ENCODE measurements around the gene RNF187.
"Not testable (repeated sequence)": the region's sequence is repeated elsewhere in the genome, so short reads cannot be mapped to it uniquely, and the experiment has no call there.

RNF187 gene

DNA sequence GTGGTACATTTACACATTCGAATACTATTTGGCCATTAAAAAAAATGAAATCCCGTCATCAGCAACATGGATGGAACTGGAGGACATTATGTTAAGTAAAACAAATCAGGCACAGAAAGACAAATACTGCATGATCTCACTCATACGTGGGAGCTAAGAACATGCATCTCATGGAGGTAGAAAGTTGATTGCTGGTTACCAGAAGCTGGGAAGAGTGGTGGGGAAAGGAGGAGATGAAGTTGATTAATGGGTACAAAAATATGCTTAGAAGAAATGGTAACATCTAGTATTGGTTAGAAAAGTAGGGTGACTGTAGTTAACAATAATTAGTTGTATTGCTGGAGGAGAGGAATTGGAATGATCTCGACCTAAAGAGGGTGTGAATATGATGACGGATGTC is 24.6 kb upstream of the RNF187 start:
- no peak for DNase-seq

GRCh38 chr1:228463009-228463558 is 24.1 kb upstream of the RNF187 start:
- no peak for DNase-seq

DNA sequence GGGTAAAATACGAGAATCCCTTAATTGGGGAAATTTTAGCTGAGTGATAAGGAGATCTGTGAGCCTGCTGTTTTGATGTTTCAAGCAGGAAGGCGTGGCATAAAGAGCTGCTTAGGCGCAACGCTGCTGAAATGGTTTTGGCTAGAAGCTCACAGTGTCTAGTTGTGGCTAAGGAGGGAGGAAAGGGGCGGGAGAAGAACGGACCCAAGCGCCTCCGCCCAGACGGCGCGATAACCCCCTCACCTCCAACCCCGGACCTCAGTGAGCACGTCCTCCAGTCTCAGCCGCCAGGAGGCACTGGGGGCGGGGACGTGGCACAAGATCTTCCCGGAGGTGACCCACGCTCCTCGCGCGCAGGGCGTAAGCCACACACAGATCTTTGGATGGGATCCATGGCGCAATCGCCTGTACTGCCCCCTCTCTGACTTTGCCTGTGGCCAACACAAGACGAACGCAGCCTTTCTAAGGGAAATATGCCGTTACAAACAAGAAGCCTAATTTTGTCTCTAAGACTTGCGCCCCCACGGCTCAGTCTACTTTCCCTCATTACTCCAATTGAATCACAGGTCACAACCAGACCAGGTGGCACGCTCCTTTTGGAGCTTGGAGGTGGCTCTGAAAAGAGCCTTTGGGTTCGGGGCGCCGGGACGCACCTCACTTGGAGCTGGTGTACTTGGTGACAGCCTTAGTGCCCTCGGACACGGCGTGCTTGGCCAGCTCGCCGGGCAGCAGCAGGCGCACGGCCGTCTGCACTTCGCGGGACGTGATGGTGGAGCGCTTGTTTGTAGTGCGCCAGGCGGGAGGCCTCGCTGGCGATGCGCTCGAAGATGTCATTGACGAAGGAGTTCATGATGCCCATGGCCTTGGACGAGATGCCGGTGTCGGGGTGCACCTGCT is 23.4 kb upstream of the RNF187 start:
- DNase-seq, result no peak

DNA sequence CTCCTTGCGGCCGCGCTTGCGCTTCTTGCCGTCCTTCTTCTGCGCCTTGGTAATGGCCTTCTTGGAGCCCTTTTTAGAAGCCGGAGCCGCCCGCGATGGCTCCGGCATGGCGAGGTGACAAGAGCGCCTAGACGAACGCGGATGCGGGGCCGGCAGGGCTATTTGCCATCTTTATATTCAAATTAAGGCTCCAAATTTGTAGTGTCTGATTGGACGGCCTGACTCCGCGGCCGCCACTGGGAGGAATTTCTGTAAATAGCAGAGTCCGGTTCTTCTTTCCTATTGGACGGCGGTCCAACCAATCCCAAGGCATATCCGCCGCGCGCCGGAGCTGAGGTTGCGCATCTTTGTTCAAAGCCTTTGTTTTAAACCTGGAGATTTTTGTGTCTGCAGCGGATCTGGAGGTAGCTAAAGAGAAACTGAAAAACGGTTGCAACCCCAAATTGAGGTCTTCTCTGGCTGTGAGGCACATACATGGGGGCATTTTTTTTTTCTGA is 22.6 kb upstream of the RNF187 start:
- DNase-seq, result no peak

- no peak for DNase-seq
Measured at GRCh38 chr1:228465141-228465540, 22.0 kb upstream of the RNF187 start.

GRCh38 chr1:228465571-228466146 is 21.5 kb upstream of the RNF187 start:
- no peak for DNase-seq

- not testable (repeated sequence) for DNase-seq
Measured at GRCh38 chr1:228468188-228468587, 19.0 kb upstream of the RNF187 start.

GRCh38 chr1:228469413-228470162 is 17.6 kb upstream of the RNF187 start:
- no peak for DNase-seq

DNA sequence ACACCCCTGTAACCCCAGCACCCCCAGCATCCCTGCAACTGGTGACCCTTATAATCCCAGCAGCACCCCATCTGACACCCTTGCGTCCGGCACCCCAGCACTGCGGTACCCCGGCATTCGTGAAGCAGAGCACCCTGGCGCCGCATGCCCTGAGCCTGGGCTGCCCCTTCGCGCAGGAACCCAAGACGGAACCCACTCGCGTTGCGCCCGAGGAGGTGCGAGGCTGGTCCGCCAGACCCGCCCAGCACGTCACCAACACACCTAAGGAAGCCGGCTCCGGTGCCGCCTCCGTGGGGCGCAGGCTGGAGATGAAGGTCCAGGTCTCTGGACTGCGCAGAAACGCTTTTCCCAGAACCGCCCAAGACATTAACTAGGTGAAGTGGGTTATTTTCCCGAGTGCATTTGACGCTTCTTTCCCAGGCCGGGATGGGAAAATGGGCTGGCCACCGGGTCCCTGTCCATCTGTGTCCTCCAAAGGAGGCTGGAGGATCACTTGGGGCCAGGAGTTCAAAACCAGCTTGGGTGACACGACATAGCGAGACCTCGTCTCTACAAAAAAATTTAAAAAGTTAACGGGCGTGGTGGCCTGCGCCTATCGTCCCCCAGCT is 15.9 kb upstream of the RNF187 start:
- no peak for DNase-seq

GRCh38 chr1:228471762-228472398 is 15.3 kb upstream of the RNF187 start:
- peak; percentile 15 for DNase-seq

- DNase-seq, result no peak
Measured at GRCh38 chr1:228472655-228473054, 14.5 kb upstream of the RNF187 start.

GRCh38 chr1:228474507-228474906 is 12.7 kb upstream of the RNF187 start:
- no peak for DNase-seq

GRCh38 chr1:228475812-228476211 is 11.4 kb upstream of the RNF187 start:
- no peak for DNase-seq

- DNase-seq, result no peak
Measured at GRCh38 chr1:228477263-228477662, 9.9 kb upstream of the RNF187 start.

DNA sequence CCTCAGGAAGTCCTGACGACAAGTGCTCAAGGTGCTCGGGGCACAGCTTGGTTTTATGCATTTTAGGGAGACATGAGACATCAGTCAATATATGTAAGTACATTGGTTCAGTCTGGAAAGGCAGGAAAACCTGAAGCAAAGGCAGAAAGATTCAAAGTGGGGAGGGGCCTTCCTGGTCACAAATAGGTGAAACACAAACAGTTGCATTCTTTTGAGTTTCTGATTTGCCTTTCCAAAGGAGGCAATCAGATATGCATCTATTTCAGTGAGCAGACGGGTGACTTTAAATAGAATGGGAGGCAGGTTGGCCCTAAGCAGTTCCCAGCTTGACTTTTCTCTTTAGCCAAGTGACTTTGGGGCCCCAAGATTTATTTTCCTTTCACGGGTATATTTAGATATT is 8.9 kb upstream of the RNF187 start:
- DNase-seq, result no peak

DNA sequence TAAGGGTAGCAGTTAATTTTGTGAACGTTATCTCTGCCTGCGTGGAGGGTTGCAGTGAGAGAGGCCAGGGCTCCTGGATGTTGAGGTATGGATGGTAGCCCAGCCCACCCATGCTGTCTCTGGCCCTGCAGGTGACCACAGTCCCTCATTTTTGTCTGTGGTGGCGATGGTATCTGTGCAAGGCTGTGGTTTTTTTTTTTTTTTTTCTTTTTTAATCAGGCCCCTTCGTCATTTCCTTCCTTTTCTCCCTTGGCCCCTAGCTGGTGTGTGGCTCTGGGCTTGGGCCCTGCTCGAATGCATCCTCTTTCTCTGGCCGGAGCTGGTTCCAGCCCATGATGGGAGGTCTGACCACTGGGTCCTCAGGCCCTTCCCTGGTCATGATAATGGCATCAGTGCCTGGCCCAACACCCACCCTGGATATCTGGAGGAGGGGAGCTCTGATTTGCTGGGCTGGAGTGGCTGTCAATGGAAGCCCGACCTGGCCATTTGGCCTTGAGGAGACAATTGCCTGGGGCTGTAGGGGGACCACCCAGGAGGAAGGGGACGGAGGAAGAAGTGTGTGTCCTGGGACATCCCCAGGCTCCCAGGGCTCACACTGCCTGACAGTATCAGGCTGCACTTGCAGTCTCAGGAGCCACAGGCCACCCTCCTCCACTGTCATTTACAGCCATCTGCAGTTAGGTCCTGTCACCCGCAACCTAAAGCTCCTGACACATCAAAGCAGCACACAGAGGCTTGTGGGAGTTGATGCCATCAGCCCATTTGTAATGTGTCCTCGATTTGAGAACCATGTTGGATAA is 8.1 kb upstream of the RNF187 start:
- DNase-seq, result no peak

- no peak for DNase-seq
Measured at GRCh38 chr1:228483789-228484188, 3.4 kb upstream of the RNF187 start.

DNA sequence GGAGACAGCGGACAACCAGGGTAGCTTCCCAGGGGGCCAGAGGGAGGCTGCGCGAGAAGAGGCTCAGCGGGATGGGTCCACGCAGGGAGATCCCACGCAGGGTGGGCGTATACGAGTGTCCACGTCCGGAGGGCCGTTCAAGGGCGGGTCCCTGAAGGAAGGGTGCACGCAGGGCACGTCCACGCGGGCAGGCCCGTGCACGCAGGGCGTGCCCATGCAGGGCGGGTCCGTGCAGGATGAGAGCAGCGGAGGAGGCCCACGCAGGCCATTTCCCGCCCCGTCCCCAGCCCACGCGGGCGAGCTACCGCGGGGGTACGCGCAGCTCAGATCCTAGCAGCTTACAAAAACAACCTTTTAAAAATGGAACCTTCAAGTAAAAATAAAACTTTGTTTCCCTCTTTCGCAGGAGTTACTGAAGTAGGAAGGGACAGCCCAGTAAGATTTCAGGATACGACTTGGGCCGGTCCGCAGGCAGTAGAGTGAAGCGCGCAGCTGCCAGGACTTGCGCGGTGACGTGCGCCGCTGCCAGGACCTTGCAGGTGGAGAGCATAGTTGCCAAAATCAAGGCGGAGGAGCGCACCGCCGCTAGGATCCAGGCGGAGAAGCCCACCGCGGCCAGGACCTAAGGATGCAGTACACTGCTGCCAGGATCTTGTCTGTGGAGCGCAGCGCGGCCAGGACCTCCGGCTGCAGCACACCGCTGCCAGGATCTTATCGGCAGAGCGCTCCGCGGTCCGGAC is 416 bp upstream of the RNF187 start:
- DNase-seq, result peak; percentile 73

DNA sequence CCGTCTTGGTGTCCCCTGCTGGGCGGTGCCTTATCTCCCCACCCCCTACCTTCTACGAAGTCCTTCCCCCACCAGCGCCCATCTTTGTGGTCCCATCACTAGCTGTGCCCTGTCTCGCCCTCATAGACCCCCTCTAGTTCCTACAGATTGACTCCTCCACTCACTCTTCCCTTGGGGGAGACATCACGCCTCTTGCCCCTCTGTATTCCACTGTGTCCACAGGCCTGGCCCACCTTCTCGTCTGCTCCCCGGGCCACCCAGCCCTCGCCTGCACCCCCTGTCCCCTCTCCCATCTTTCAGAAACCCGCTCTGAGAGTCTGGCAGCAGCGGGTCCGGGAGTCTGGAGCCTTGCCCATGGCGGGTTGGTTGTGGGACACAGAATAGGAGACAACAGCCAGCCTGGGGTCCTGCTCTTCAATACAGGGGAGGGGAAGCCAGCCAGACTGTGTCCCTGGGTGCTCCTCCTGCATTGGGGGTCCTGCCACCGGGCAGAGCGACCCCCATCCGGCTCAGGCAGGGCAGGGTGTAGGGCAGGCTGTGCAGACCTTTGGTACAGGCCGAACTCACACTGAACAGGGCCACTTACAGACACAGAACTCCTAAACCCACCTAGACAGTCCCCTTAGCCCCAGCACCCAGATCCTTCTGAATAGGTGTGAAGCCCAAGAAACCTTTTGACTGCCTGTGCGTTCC is 1.1 kb downstream of the RNF187 start:
- DNase-seq, result no peak

All from NCI-H226 (cell line).